WTC11 (cell line): ENCODE measurements around the gene AKT1S1.

Experiments used
- ATF2 ChIP-seq: sonication (generic); formaldehyde crosslinking; IDR thresholded peaks from 2 replicates; pipeline ENCODE4 v1.8.1; 2022; ENCODE audit warnings: low read depth, missing genetic modification reagents, borderline replicate concordance
- CREM ChIP-seq: sonication (generic); formaldehyde crosslinking; IDR thresholded peaks from 2 replicates; pipeline ENCODE4 v1.8.1; 2022; ENCODE audit warnings: mild to moderate bottlenecking, missing genetic modification reagents, moderate library complexity
- FOXJ3 ChIP-seq: sonication (generic); formaldehyde crosslinking; IDR thresholded peaks from 2 replicates; pipeline ENCODE4 v1.9.0; 2021; ENCODE audit warnings: missing genetic modification reagents, mild to moderate bottlenecking, borderline replicate concordance
- NFYB ChIP-seq: sonication (generic); formaldehyde crosslinking; conservative IDR thresholded peaks from 2 replicates; pipeline ENCODE4 v1.8.0; 2022; ENCODE audit warnings: low read depth, missing genetic modification reagents
- SMAD4 ChIP-seq: sonication (generic); formaldehyde crosslinking; IDR thresholded peaks from 2 replicates; pipeline ENCODE4 v1.8.0; 2022; ENCODE audit warnings: mild to moderate bottlenecking, missing genetic modification reagents
- ZBTB21 ChIP-seq: sonication (generic); formaldehyde crosslinking; IDR thresholded peaks from 2 replicates; pipeline ENCODE4 v1.8.1; 2023; ENCODE audit warnings: mild to moderate bottlenecking, missing genetic modification reagents, borderline replicate concordance
- ZNF671 ChIP-seq: fragments of 250-450 bp; sonication (Bioruptor Pico); IDR thresholded peaks from 2 replicates; pipeline ENCODE4 v1.8.0; 2021; ENCODE audit warnings: mild to moderate bottlenecking
- TF ChIP-seq, protein P1 (sequence below): fragments of 200-600 bp; IDR thresholded peaks from 2 replicates; pipeline ENCODE4 v1.8.0; 2022; ENCODE audit warnings: antibody characterized with exemption
- TF ChIP-seq, protein P2 (sequence below): sonication (generic); formaldehyde crosslinking; IDR thresholded peaks from 2 replicates; pipeline ENCODE4 v1.8.1; 2023; ENCODE audit warnings: mild to moderate bottlenecking, moderate library complexity, missing genetic modification reagents
- TF ChIP-seq, protein P3 (sequence below): sonication (generic); formaldehyde crosslinking; conservative IDR thresholded peaks from 2 replicates; pipeline ENCODE4 v1.8.1; 2023; ENCODE audit warnings: mild to moderate bottlenecking, low read depth, missing genetic modification reagents, moderate library complexity
- TF ChIP-seq, protein P4 (sequence below): fragments of 250-450 bp; sonication (Bioruptor Pico); IDR thresholded peaks from 2 replicates; pipeline ENCODE4 v1.8.0; 2021; ENCODE audit warnings: mild to moderate bottlenecking
- TF ChIP-seq, protein P5 (sequence below): sonication (generic); formaldehyde crosslinking; conservative IDR thresholded peaks from 2 replicates; pipeline ENCODE4 v1.8.1; 2022; ENCODE audit warnings: mild to moderate bottlenecking, missing genetic modification reagents

DNA sequence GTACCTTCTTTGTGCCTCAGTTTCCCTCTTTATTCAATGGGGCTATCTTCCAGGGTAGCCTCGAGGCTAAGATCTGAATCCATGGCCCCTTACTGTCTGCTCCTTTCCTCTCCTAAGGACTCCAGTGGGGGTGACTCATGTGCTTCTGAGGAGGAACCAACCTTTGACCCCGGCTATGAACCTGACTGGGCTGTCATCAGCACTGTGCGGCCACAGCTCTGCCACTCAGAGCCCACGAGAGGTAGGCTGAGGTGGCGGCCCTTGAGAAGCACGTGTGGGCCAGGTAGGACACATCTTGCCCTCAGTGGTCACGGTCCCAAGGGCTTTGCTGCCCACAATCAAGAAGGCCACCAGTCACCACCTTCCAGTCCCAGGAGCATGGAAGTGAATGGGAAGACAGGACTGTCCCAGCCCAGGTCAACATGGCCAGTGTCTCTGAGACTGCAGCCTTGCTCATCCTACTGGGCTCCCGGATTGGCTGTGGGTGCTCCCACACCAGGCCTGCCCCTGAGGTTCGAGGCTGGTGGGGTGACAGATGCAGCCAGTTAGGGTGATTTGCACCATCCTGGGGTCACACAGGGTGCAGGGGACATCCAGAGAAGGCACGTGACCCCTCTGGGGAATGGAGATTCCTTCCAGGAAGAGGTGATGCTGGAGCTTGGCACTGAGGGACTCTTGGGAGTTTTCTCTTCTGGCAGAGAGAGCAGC is 3.2 kb upstream of the AKT1S1 start:
- TF ChIP-seq, protein P1, sequence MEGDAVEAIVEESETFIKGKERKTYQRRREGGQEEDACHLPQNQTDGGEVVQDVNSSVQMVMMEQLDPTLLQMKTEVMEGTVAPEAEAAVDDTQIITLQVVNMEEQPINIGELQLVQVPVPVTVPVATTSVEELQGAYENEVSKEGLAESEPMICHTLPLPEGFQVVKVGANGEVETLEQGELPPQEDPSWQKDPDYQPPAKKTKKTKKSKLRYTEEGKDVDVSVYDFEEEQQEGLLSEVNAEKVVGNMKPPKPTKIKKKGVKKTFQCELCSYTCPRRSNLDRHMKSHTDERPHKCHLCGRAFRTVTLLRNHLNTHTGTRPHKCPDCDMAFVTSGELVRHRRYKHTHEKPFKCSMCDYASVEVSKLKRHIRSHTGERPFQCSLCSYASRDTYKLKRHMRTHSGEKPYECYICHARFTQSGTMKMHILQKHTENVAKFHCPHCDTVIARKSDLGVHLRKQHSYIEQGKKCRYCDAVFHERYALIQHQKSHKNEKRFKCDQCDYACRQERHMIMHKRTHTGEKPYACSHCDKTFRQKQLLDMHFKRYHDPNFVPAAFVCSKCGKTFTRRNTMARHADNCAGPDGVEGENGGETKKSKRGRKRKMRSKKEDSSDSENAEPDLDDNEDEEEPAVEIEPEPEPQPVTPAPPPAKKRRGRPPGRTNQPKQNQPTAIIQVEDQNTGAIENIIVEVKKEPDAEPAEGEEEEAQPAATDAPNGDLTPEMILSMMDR, result no peak
- TF ChIP-seq ZNF671 (CRISPR knock-in tag), result no peak
- 0 out of 2 replicates have a peak, but pooled peaks have one; percentile 45 for TF ChIP-seq ATF2 (CRISPR knock-in tag)
- no peak for TF ChIP-seq CREM (CRISPR knock-in tag)
- no peak for TF ChIP-seq SMAD4
- no peak for TF ChIP-seq FOXJ3 (CRISPR knock-in tag)
- TF ChIP-seq, protein P2, sequence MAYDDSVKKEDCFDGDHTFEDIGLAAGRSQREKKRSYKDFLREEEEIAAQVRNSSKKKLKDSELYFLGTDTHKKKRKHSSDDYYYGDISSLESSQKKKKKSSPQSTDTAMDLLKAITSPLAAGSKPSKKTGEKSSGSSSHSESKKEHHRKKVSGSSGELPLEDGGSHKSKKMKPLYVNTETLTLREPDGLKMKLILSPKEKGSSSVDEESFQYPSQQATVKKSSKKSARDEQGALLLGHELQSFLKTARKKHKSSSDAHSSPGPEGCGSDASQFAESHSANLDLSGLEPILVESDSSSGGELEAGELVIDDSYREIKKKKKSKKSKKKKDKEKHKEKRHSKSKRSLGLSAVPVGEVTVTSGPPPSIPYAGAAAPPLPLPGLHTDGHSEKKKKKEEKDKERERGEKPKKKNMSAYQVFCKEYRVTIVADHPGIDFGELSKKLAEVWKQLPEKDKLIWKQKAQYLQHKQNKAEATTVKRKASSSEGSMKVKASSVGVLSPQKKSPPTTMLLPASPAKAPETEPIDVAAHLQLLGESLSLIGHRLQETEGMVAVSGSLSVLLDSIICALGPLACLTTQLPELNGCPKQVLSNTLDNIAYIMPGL (CRISPR knock-in tag), result no peak
- TF ChIP-seq, protein P3, sequence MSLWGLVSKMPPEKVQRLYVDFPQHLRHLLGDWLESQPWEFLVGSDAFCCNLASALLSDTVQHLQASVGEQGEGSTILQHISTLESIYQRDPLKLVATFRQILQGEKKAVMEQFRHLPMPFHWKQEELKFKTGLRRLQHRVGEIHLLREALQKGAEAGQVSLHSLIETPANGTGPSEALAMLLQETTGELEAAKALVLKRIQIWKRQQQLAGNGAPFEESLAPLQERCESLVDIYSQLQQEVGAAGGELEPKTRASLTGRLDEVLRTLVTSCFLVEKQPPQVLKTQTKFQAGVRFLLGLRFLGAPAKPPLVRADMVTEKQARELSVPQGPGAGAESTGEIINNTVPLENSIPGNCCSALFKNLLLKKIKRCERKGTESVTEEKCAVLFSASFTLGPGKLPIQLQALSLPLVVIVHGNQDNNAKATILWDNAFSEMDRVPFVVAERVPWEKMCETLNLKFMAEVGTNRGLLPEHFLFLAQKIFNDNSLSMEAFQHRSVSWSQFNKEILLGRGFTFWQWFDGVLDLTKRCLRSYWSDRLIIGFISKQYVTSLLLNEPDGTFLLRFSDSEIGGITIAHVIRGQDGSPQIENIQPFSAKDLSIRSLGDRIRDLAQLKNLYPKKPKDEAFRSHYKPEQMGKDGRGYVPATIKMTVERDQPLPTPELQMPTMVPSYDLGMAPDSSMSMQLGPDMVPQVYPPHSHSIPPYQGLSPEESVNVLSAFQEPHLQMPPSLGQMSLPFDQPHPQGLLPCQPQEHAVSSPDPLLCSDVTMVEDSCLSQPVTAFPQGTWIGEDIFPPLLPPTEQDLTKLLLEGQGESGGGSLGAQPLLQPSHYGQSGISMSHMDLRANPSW, result no peak
- no peak for TF ChIP-seq NFYB
- TF ChIP-seq ZBTB21 (CRISPR knock-in tag), result no peak
- TF ChIP-seq, protein P4, sequence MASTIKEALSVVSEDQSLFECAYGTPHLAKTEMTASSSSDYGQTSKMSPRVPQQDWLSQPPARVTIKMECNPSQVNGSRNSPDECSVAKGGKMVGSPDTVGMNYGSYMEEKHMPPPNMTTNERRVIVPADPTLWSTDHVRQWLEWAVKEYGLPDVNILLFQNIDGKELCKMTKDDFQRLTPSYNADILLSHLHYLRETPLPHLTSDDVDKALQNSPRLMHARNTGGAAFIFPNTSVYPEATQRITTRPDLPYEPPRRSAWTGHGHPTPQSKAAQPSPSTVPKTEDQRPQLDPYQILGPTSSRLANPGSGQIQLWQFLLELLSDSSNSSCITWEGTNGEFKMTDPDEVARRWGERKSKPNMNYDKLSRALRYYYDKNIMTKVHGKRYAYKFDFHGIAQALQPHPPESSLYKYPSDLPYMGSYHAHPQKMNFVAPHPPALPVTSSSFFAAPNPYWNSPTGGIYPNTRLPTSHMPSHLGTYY (CRISPR knock-in tag), result no peak
- TF ChIP-seq, protein P5, sequence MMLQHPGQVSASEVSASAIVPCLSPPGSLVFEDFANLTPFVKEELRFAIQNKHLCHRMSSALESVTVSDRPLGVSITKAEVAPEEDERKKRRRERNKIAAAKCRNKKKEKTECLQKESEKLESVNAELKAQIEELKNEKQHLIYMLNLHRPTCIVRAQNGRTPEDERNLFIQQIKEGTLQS, result no peak
